HepG2 (cell line): ENCODE measurements around the gene MRFAP1. TPM values are rescaled to one million over a fixed set of nuclear protein-coding genes. Genes with fewer than 3 reads are reported as not detected.

Experiments
- BORCS8-MEF2B ChIP-seq: sonication (generic); formaldehyde crosslinking; IDR thresholded peaks from 2 replicates; pipeline ENCODE4 v1.8.0; 2022; ENCODE audit warnings: mild to moderate bottlenecking, missing genetic modification reagents
- CHD2 ChIP-seq: IDR thresholded peaks from 2 replicates; pipeline ENCODE4 v1.6.1; 2011; ENCODE audit warnings: low read depth, low read length, improper control_type of control experiment
- GATAD1 ChIP-seq: IDR thresholded peaks from 2 replicates; pipeline ENCODE4 v1.6.1; 2016; ENCODE audit warnings: missing genetic modification reagents, missing compliant biosample characterization
- KAT7 ChIP-seq: IDR thresholded peaks from 2 replicates; pipeline ENCODE4 v1.6.1; 2018; ENCODE audit warnings: borderline replicate concordance, missing compliant biosample characterization
- MBD4 ChIP-seq: IDR thresholded peaks from 2 replicates; pipeline ENCODE4 v1.6.1; 2012; ENCODE audit warnings: low read length, inconsistent platforms, borderline replicate concordance
- NKX3-1 ChIP-seq: sonication (generic); formaldehyde crosslinking; IDR thresholded peaks from 2 replicates; pipeline ENCODE4 v1.5.0; 2020; ENCODE audit warnings: missing genetic modification reagents
- PCBP1 ChIP-seq: fragments of 200-400 bp; formaldehyde crosslinking; IDR thresholded peaks from 2 replicates; pipeline ENCODE4 v1.6.1; 2017; ENCODE audit warnings: mild to moderate bottlenecking, low read depth, low read length, borderline replicate concordance
- POLR2G ChIP-seq: fragments of 200-400 bp; formaldehyde crosslinking; IDR thresholded peaks from 2 replicates; pipeline ENCODE4 v1.6.1; 2018; ENCODE audit warnings: mild to moderate bottlenecking, low read depth, low read length, moderate library complexity
- SP4 ChIP-seq: sonication (generic); formaldehyde crosslinking; IDR thresholded peaks from 2 replicates; pipeline ENCODE4 v1.8.1; 2023; ENCODE audit warnings: mild to moderate bottlenecking, missing genetic modification reagents
- SRY ChIP-seq: sonication (generic); formaldehyde crosslinking; IDR thresholded peaks from 2 replicates; pipeline ENCODE4 v1.8.0; 2022; ENCODE audit warnings: mild to moderate bottlenecking, missing genetic modification reagents
- ZMYM3 ChIP-seq: sonication (generic); formaldehyde crosslinking; IDR thresholded peaks from 2 replicates; pipeline ENCODE4 v1.5.1; 2020; ENCODE audit warnings: mild to moderate bottlenecking, missing genetic modification reagents
- ZNF260 ChIP-seq: sonication (generic); formaldehyde crosslinking; IDR thresholded peaks from 2 replicates; pipeline ENCODE4 v1.4.0; 2020; ENCODE audit warnings: missing genetic modification reagents, low read depth, mild to moderate bottlenecking, borderline replicate concordance
- ZNF326 ChIP-seq: sonication (generic); formaldehyde crosslinking; IDR thresholded peaks from 2 replicates; pipeline ENCODE4 v1.4.0; 2020; ENCODE audit warnings: missing genetic modification reagents, borderline replicate concordance
- ZNF44 ChIP-seq: sonication (generic); formaldehyde crosslinking; IDR thresholded peaks from 2 replicates; pipeline ENCODE4 v1.5.1; 2020; ENCODE audit warnings: mild to moderate bottlenecking, missing genetic modification reagents
- ZNF441 ChIP-seq: sonication (generic); formaldehyde crosslinking; IDR thresholded peaks from 2 replicates; pipeline ENCODE4 v1.7.0; 2021; ENCODE audit warnings: missing genetic modification reagents, borderline replicate concordance
- ZNF564 ChIP-seq: sonication (generic); formaldehyde crosslinking; IDR thresholded peaks from 2 replicates; pipeline ENCODE4 v1.8.1; 2023; ENCODE audit warnings: mild to moderate bottlenecking, missing genetic modification reagents
- ZNF839 ChIP-seq: sonication (generic); formaldehyde crosslinking; IDR thresholded peaks from 2 replicates; pipeline ENCODE4 v1.4.0; 2020; ENCODE audit warnings: missing genetic modification reagents, mild to moderate bottlenecking, borderline replicate concordance
- polyA plus RNA-seq, 8 experiments: library from polyadenylated mRNA; depleted of rRNA in 3 of 8; stranded (reverse) in 7 of 8; unstranded in 1 of 8; fragments of >200 nt; fragmentation: Illumina TruSeq in 4 of 8; extraction: Trizol in 4 of 8; gene quantifications; 2 replicates each; pipeline versions ENCODE4 v1.2.1 to v1.2.3, GENCODE V29; 2011 to 2016; ENCODE audit warnings: low read depth in 4 of 8, missing spikeins in 1 of 8, mixed read lengths in 1 of 8; ENCODE audit not compliant: insufficient read depth in 1 of 8
- total RNA-seq, 5 experiments: library from RNA; depleted of rRNA; stranded (reverse); fragments of >200 nt; fragmentation: Illumina TruSeq; extraction: Trizol; gene quantifications; 2 replicates each; pipeline ENCODE4 v1.2.3, GENCODE V29; 2016; ENCODE audit warnings: low read depth in 1 of 5
- TF ChIP-seq, protein P1 (sequence below): sonication (generic); formaldehyde crosslinking; IDR thresholded peaks from 2 replicates; pipeline ENCODE4 v1.8.1; 2022; ENCODE audit warnings: low read depth, mild to moderate bottlenecking, missing genetic modification reagents
- TF ChIP-seq, protein P2 (sequence below), 2 experiments: sonication (generic) in 1 of 2; formaldehyde crosslinking in 1 of 2; IDR thresholded peaks; 2 replicates each; pipeline versions ENCODE4 v1.4.0 to v1.6.1; 2018 to 2020; ENCODE audit warnings: missing genetic modification reagents in 2 of 2, borderline replicate concordance in 1 of 2, low read depth in 1 of 2, mild to moderate bottlenecking in 1 of 2, missing biosample characterization in 1 of 2
- TF ChIP-seq, protein P3 (sequence below): sonication (generic); formaldehyde crosslinking; IDR thresholded peaks from 2 replicates; pipeline ENCODE4 v1.5.1; 2020; ENCODE audit warnings: mild to moderate bottlenecking, moderate library complexity, missing genetic modification reagents
- TF ChIP-seq, protein P4 (sequence below): sonication (generic); formaldehyde crosslinking; IDR thresholded peaks from 2 replicates; pipeline ENCODE4 v1.5.1; 2020; ENCODE audit warnings: missing genetic modification reagents, mild to moderate bottlenecking, borderline replicate concordance

MRFAP1 gene
- total and polyA plus RNA-seq, 2 of the 13 experiments (the other 11 are each of a cell fraction or from before 2014, with no cell fraction given) = 112 to 158 TPM

DNA sequence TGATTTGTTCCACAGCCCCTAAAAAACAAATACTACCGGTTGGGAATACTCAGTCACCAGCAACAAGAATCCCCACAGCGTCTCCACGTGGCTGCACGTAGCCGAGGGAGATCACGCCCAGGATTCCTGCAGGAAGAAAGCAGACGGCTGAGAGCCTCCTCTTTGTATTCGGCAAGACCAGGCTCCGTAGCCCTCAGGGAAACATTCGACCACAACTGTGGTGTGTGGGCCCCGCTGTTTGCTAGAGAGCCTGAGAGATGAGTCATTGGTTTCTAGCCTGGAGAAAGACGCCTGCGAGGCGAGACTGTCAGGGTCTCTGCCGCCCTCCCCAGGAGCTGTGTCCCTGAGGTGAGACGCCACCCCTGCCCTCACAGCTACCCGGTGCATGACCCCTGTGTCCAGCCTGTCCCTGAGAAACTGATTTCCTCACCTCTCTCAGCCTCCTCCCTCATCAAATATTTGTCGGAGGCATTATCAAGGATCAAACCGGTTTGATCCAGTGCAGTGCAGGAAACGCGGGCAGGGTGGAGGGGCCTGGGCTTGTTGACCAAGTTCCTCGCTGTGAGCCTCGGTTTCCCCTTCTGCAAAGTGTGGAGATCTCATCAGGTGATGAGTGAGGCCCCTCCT lies 48.5 kb downstream of the MRFAP1 start (continued):
- TF ChIP-seq, protein P1, sequence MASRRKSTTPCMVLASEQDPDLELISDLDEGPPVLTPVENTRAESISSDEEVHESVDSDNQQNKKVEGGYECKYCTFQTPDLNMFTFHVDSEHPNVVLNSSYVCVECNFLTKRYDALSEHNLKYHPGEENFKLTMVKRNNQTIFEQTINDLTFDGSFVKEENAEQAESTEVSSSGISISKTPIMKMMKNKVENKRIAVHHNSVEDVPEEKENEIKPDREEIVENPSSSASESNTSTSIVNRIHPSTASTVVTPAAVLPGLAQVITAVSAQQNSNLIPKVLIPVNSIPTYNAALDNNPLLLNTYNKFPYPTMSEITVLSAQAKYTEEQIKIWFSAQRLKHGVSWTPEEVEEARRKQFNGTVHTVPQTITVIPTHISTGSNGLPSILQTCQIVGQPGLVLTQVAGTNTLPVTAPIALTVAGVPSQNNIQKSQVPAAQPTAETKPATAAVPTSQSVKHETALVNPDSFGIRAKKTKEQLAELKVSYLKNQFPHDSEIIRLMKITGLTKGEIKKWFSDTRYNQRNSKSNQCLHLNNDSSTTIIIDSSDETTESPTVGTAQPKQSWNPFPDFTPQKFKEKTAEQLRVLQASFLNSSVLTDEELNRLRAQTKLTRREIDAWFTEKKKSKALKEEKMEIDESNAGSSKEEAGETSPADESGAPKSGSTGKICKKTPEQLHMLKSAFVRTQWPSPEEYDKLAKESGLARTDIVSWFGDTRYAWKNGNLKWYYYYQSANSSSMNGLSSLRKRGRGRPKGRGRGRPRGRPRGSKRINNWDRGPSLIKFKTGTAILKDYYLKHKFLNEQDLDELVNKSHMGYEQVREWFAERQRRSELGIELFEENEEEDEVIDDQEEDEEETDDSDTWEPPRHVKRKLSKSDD = no peak
- TF ChIP-seq, protein P2, sequence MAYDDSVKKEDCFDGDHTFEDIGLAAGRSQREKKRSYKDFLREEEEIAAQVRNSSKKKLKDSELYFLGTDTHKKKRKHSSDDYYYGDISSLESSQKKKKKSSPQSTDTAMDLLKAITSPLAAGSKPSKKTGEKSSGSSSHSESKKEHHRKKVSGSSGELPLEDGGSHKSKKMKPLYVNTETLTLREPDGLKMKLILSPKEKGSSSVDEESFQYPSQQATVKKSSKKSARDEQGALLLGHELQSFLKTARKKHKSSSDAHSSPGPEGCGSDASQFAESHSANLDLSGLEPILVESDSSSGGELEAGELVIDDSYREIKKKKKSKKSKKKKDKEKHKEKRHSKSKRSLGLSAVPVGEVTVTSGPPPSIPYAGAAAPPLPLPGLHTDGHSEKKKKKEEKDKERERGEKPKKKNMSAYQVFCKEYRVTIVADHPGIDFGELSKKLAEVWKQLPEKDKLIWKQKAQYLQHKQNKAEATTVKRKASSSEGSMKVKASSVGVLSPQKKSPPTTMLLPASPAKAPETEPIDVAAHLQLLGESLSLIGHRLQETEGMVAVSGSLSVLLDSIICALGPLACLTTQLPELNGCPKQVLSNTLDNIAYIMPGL (CRISPR knock-in tag; IDR thresholded peaks at IDR 0.05; ENCODE audit: borderline replicate concordance in 1 of 2, low read depth in 1 of 2) = no peak; a peak in 2 of 4 replicates
- TF ChIP-seq SP4 (CRISPR knock-in tag) = 0 out of 2 replicates have a peak, but pooled peaks have one; percentile 26
- TF ChIP-seq NKX3-1 = peak; percentile 46; the same call in 1 of the 2 replicates
- TF ChIP-seq ZNF839 (CRISPR knock-in tag) = no peak
- TF ChIP-seq CHD2 = no peak
- TF ChIP-seq GATAD1 (CRISPR knock-in tag) = no peak
- TF ChIP-seq POLR2G = peak; percentile 12; the same call in 1 of the 2 replicates
- TF ChIP-seq, protein P3, sequence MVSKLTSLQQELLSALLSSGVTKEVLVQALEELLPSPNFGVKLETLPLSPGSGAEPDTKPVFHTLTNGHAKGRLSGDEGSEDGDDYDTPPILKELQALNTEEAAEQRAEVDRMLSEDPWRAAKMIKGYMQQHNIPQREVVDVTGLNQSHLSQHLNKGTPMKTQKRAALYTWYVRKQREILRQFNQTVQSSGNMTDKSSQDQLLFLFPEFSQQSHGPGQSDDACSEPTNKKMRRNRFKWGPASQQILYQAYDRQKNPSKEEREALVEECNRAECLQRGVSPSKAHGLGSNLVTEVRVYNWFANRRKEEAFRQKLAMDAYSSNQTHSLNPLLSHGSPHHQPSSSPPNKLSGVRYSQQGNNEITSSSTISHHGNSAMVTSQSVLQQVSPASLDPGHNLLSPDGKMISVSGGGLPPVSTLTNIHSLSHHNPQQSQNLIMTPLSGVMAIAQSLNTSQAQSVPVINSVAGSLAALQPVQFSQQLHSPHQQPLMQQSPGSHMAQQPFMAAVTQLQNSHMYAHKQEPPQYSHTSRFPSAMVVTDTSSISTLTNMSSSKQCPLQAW (CRISPR knock-in tag) = peak; percentile 42; the same call in 1 of the 2 replicates
- TF ChIP-seq ZNF564 (CRISPR knock-in tag) = peak; percentile 18; the same call in 1 of the 2 replicates
- TF ChIP-seq, protein P4, sequence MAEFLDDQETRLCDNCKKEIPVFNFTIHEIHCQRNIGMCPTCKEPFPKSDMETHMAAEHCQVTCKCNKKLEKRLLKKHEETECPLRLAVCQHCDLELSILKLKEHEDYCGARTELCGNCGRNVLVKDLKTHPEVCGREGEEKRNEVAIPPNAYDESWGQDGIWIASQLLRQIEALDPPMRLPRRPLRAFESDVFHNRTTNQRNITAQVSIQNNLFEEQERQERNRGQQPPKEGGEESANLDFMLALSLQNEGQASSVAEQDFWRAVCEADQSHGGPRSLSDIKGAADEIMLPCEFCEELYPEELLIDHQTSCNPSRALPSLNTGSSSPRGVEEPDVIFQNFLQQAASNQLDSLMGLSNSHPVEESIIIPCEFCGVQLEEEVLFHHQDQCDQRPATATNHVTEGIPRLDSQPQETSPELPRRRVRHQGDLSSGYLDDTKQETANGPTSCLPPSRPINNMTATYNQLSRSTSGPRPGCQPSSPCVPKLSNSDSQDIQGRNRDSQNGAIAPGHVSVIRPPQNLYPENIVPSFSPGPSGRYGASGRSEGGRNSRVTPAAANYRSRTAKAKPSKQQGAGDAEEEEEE (CRISPR knock-in tag) = peak; percentile 84; the same call in 1 of the 2 replicates
- no peak for TF ChIP-seq BORCS8-MEF2B (CRISPR knock-in tag)
- peak; percentile 46; the same call in 1 of the 2 replicates for TF ChIP-seq SRY (CRISPR knock-in tag)
- no peak for TF ChIP-seq MBD4
- TF ChIP-seq KAT7 (CRISPR knock-in tag) = no peak
- TF ChIP-seq ZNF441 (CRISPR knock-in tag) = no peak
- no peak for TF ChIP-seq ZNF44 (CRISPR knock-in tag)
- TF ChIP-seq ZNF260 (CRISPR knock-in tag) = no peak
- no peak for TF ChIP-seq ZNF326 (CRISPR knock-in tag)
- TF ChIP-seq PCBP1 = no peak
- TF ChIP-seq ZMYM3 = no peak
